Occipital lobe (tissue), 2 donors: ENCODE measurements around the gene AGPAT2. TPM values are rescaled to one million over a fixed set of nuclear protein-coding genes. Genes with fewer than 3 reads are reported as not detected.
"Not testable (repeated sequence)": the region's sequence is repeated elsewhere in the genome, so short reads cannot be mapped to it uniquely, and the experiment has no call there.

Experiments used
- DNase-seq: peaks from one replicate; lab custom pipeline; 2025; lab: John Stamatoyannopoulos, UW
- total RNA-seq: library from RNA; depleted of rRNA; stranded (reverse); fragments of >200 nt; gene quantifications from one replicate; pipeline ENCODE4 v1.2.3, GENCODE V29; 2014

The AGPAT2 gene
- total RNA-seq, 1 donor from 2014 or later: 2.2 TPM

GRCh38 chr9:136720251-136720897, 33.1 kb upstream of the AGPAT2 start:
- DNase-seq: no peak

GRCh38 chr9:136719195-136719880, 32.1 kb upstream of the AGPAT2 start:
- no peak for DNase-seq

- no peak for DNase-seq
Measured at GRCh38 chr9:136718345-136719194, 31.3 kb upstream of the AGPAT2 start.

GRCh38 chr9:136717399-136717798, 30.1 kb upstream of the AGPAT2 start:
- no peak for DNase-seq

GRCh38 chr9:136714893-136715274, 27.6 kb upstream of the AGPAT2 start:
- DNase-seq: no peak

- no peak for DNase-seq
Measured at GRCh38 chr9:136714096-136714892, 27.0 kb upstream of the AGPAT2 start.

GRCh38 chr9:136713550-136713949, 26.3 kb upstream of the AGPAT2 start:
- no peak for DNase-seq

GRCh38 chr9:136712690-136713544, 25.7 kb upstream of the AGPAT2 start:
- no peak for DNase-seq

GRCh38 chr9:136711751-136712689, 24.8 kb upstream of the AGPAT2 start, which contains the start of gene DIPK1B:
Gene DIPK1B, plus strand, starts transcription at chr9:136712572. Its CDS starts 94 bp downstream, at chr9:136712666.
- no peak for DNase-seq

GRCh38 chr9:136711219-136711648, 24.0 kb upstream of the AGPAT2 start:
- not testable (repeated sequence) for DNase-seq

GRCh38 chr9:136710543-136710942, 23.3 kb upstream of the AGPAT2 start:
- DNase-seq: no peak

- DNase-seq: no peak
Measured at GRCh38 chr9:136709454-136710109, 22.3 kb upstream of the AGPAT2 start.

GRCh38 chr9:136707849-136708517, 20.7 kb upstream of the AGPAT2 start:
- DNase-seq: no peak

- DNase-seq: no peak
Measured at GRCh38 chr9:136707011-136707410, 19.8 kb upstream of the AGPAT2 start.

GRCh38 chr9:136705564-136705963, 18.3 kb upstream of the AGPAT2 start:
- DNase-seq: no peak

- DNase-seq: not testable (repeated sequence)
Measured at GRCh38 chr9:136704741-136705140, 17.5 kb upstream of the AGPAT2 start.

GRCh38 chr9:136703276-136703860, 16.1 kb upstream of the AGPAT2 start:
- DNase-seq: no peak

GRCh38 chr9:136701668-136702053, 14.4 kb upstream of the AGPAT2 start:
- no peak for DNase-seq
